ENCODE results near the gene ANO7. TPM values are rescaled to one million over a fixed set of nuclear protein-coding genes. Genes with fewer than 3 reads are reported as not detected.
"Not testable (repeated sequence)": the region's sequence is repeated elsewhere in the genome, so short reads cannot be mapped to it uniquely, and the experiment has no call there.

Gene ANO7
- total RNA-seq, 1 donor from 2014 or later = 6.5 TPM

DNA sequence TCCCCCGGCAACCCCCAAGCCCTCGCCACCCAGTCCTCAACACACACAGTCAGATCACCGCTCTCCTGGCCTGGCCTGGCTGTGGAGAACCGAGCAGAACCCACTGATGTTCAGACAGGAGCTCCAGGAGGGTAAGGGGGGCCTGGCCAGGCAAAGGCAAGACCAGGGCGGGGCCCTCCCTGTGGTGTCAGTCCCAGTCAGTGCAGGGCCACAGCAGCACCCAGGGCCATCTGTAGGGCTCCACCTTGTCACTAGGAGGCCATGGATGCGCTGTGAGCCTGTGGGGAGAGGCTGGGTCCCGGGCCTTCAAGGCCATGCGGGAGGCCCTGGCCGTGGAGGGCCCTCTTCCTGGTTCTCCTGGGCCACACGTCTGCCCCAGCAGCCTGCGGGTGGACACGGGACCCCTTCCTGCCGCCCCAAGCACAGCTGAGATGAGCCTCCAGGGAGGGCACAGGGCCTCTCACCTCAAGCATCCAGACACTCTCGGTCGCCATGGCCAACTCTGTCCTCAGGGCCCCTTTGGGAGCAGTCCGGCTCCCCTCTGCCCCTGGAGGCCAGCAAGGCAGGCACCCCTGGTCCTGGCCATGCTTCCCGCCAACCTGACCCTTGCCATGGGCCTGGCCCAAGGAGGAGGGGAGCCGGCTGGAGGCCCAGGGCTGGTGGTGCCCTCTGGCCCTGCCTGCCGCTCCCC is 2.0 kb downstream of the ANO7 start:
- DNase-seq (ENCODE audit: low spot score) = no peak

DNA sequence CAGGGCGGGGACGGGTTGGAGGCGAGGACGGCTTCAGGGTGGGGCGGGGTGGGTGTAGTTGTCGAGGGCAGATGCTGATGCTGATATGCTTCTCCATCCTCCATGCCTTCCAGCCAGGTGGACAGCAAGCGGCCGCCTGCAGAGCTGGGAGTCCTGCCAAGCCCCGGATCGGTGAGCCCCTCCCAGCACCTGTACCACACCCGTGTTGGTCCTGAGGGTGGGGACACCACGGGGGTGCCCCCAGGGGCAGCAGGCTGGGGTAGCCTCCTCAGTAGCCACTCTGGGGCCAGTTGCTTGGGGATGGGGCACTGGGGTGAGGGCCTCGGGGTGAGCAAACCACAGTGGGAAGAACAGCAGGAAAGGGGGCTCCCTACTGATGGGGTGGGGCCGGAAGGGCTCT is 2.6 kb downstream of the ANO7 start:
- no peak for DNase-seq (ENCODE audit: low spot score)

DNA sequence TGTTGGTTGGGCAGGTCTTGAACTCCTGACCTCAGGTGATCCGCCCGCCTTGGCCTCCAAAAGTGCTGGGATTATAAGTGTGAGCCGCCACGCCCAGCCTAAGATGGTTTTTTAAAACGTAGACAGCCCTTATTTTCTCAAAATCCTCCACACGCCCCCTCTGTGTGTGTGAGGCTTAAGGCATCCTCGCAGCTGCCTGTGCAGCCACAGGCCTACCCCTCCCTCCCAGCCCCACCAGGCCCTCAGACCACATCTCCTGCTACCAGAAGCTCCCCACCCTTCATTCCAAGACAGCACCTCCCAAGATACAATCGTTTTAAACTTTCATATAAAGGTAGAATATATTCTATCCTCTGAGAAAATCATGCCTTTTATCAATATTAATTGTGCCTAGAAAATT is 4.8 kb downstream of the ANO7 start:
- no peak for DNase-seq (ENCODE audit: low spot score)

DNA sequence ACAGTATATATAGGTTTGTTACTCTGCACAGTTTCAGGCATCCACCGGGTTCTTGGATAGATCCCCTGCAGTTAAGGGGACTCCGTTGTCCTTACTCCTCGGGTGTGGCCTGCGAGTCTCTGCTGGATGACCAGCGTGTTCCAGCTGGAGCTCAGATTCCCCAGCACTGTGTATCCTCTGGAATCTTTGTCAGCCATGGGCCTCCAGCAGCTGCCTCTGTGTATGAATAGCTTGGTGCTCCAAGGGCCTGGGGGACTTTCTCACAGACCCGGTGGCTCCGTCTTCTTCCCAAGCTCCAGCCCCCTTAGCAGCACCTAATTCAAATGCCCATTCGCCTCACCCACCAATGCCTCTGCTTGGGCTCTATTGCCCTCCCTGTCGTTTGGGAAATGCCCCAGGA is 6.3 kb downstream of the ANO7 start:
- DNase-seq (ENCODE audit: low spot score) = no peak

DNA sequence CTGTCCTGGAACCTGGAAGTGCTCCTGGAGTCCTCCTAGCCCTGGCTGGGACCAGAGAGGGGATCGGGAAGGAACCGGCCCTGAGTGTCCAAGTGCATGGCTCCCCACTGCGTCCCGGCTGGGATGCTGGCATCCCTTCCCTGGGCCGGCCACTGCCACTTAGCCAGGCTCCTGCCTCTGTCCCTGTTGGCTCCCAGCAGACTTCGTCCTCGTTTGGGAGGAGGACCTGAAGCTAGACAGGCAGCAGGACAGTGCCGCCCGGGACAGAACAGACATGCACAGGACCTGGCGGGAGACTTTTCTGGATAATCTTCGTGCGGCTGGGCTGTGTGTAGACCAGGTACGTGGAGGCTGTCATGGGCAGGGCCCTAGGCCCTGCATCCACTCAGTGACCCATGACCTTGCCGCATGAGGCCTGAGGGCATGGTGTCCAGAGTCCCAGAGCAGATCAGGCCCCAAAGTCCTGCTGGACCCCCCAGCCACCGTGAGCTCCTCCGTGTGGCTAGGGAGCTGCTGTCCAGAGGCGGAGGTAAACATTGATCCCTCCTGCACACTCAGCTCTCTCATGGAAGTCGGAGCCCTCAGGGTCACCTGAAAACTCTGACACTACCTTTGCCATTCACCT is 7.1 kb downstream of the ANO7 start:
- DNase-seq (ENCODE audit: low spot score) = no peak

DNA sequence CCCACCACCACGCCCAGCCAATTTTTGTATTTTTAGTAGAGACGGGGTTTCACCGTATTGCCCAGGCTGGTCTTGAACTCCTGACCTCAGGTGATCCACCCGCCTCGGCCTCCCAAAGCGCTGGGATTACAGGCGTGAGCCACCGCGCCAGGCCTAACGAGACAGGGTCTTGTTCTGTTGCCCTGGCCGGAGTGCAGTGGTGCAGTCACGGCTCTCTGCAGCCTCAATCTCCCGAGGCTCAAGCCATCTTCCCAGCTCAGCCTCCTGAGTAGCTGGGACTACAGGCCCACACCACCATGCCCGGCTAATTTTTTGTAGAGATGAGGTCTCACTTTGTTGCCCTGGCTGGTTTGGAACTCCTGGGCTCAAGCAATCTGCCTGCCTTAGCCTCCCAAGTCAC is 8.8 kb downstream of the ANO7 start:
- not testable (repeated sequence) for DNase-seq (ENCODE audit: low spot score)

DNA sequence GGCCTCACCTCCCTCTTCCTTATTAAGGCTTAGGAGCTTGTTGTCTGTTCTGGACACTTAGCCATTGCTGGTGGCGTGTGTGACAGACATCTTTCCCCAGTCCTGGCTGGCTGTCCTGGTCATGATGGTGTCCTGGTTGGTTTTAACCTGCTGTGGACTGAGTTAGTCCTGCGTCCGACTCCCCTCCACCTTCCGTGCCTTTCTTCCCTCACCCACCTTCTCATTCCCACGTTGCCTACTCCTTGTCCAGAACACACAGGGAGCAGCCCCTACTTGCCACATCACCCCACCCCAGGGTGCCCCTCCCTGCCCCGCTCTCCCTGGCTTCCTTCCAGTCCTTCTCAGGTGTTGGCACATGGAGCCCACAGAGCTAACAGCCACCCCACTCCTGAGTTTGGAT is 9.5 kb downstream of the ANO7 start:
- no peak for DNase-seq (ENCODE audit: low spot score)

DNA sequence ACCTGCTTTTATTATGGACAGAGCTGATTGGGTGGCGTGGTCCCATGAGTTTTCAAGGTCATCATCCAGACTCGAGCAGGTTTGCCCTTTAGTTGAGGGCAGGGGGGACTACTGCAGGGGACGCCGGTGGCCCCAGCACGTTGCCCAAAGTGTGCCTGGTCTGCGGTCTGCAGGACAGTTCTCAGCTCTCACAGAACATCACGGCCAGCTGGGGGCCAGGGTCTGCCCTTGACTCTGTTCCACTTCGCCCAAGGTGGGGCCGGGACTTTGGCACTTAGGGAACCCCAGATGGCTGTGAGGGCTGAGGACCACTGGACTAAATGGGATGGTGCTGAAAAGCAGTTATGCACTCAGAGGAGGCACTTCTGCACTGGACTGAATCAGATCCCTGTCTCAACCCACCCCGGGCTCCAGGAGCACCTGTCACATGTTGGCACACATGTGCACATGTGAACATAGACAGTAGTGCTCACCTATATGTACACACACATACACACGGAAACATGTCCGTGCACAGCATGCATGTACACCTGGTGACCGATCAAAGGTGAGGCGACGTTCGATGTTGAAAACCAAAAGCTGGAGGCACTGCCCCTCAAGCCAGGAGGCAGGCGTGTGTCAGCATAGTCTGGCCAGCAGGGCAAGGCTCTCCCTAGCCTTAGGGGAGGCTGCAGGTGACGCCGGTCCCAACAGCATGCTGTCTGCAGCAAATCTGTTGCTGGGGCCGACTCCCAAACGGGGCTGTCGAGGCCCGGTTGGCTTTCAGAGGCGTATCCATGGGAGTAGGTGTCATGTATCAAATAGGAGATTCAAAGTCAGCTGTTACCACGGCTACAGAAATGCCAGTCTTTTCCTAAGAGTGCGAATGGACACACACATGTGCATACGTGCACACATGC is 10.2 kb downstream of the ANO7 start:
- no peak for DNase-seq (ENCODE audit: low spot score)

DNA sequence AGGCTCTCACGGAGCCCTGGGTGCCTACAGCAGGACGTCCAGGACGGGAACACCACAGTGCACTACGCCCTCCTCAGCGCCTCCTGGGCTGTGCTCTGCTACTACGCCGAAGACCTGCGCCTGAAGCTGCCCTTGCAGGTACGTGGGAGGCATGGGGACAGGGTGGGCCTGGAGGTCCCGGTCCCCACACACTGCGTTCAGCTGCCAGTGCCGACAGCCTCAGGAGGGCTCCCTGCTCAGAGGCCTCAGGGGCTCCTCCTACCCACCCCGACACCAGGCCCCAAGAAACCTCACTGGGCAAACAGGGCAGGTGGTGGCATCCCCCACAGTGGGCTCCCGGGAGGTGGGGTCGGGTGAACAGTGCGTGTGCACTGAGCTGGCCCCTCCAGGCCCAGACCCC is 10.8 kb downstream of the ANO7 start:
- no peak for DNase-seq (ENCODE audit: low spot score)

DNA sequence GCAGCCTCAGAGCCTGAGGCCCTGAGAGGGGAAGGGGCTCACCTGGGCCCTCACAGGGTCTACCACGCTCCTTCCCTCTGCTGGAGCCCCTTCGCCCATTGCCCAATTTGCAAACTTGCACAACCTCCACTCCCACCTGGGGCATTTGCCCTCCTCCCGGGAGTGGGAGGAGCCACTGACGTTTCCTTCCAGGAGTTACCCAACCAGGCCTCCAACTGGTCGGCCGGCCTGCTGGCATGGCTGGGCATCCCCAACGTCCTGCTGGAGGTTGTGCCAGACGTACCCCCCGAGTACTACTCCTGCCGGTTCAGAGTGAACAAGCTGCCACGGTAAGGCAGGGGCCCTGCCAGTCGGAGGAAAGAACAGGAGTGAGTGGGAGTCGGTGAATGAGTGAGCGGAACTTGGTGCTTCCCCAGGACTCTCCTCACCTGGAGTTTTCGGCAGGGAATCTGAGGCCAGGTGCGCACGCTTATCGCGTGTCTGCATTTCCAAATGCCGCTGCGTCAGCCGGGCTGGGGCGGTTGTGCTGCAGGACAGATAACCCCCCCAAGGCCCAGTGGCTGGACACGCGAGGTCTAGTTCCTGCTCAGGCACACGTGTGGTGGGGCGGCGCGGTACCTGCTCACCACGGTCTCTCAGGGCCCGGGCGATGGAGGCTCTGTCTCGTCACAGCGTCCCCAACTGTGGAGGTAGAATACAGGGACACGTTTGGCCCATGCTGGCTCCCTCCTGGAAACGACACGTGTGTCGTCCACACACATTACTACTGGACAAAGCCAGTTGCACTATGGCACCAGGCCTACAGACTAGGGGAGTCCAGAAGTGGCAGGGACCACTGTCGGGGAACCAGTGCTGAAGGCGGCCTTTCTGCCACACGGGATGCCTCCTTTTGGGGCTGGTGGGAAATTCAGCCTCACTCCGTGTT is 11.7 kb downstream of the ANO7 start:
- DNase-seq (ENCODE audit: low spot score) = no peak

DNA sequence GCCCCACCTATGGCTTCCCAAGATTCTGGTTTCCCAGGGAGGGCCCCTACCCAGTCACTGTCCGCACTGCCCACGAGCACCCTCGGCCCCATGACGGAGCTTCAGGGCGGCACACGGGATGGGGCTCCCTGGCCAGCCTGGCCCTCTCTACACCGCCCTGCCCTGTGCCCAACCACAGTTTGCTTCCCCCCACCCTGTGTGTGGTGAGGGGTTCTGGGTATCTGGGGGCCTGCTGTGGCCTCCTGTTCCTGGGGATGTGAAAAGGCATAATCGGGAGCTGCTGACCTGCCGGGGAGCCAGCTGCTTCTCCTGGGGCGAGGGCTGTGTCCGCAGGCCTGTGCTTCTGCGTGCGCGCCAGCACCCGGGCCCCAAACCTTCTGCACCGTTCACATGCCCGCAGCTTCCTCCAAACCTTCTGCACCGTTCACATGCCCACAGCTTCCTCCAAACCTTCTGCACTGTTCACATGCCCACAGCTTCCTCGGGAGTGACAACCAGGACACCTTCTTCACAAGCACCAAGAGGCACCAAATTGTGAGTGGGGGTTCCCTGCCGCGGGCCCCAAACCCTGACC is 12.4 kb downstream of the ANO7 start:
- no peak for DNase-seq (ENCODE audit: low spot score)

DNA sequence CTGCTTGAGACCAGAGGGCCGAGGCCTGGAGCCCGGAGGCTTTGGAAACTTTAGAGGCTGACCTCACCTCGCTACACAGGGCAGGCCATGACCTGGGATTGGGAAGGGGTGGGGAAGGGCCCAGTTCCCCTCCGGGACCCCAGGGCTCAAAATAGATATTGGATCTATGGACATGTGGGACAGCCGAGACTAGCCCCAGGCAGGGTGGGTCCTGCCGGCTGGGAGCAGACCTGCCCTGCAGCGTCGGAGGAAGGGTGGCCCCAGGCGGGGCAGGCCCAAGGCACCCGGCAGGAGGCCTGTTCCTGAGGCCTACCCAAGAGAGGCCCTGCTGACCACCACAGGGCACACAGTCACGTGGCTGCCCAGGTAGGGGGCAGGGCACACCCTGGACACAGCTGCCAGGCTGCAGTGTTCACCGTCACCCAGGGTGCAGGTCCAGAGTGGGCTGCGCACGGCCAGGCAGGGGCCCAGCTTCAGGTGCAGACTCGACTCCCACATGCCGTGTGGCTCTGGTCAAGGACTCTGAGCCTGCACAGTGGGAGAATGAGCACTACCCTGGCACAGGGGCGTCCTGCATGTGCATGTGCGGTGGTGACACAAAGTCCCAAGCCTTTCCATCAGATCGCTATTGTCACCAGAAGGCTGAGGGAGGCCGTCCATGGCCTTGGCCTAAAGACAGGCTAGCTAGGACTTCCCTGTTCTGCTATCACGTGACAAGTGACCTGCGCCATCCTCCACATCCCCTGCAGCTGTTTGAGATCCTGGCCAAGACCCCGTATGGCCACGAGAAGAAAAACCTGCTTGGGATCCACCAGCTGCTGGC is 13.2 kb downstream of the ANO7 start:
- no peak for DNase-seq (ENCODE audit: low spot score)

DNA sequence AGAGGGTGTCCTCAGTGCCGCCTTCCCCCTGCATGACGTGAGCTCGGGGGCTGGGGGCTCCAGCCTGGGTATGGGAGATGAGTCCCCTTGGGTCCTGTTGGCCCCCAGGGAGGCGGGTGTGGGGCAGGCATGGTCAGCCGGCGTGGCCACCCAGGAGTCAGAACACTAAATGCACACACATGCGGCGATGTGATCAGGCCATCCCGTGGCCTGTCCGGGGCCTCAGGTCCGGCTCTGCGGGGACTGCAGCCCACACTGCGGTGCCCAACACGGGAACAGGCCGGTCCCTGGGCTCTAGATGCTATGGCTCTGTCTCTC is 13.8 kb downstream of the ANO7 start:
- DNase-seq (ENCODE audit: low spot score) = no peak

DNA sequence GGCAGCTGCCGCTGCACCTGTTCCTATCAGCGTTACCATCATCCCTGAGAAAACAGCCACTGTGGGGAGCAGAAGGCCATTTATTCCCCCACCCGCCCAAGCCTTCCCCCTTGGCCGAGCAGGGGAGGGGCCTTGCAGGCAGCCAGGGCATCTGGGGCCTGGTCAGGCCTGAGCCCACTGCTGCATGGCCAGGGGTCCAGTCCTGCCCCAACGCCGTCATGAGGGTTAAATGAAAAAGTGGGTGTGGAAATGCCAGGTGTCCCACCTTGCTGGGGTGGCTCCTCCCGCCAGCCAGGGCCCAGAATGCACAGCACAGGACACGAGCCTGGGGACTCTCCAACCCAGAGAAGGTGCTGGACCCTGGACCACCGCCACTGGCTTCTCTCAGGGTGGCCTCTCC is 14.2 kb downstream of the ANO7 start:
- no peak for DNase-seq (ENCODE audit: low spot score)

DNA sequence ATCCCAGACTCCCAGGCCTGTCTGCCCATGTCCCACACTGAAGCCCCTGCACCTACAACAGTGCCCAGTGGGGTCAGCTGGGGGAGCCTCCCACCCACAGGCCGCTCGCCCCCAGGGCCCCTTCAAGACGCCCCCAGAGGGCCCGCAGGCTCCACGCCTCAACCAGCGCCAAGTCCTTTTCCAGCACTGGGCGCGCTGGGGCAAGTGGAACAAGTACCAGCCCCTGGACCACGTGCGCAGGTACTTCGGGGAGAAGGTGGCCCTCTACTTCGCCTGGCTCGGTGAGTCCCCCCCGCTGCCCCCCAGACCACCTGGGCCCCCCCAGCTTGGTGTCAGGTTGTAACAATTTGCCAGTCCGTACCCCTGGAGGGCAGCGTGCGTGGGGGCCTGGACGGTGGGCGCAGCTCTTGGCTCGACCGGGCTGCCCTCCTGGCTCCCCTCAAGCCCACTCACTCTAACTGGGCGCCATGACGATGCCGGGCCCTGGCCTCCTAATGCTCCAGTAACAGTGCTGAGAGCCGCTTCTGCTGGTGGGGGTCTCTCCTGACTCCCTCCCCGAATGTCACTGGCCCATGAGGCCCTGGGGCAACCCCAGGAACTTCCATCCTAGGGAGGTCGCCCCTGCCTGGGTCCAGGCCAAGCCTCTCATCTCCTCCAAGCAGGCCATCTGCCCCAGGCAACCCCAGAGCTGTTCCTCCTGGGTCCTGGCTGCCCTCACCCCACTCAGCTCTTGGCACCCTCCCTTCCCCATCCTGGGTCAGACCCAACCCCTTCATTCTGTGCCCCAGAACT is 14.9 kb downstream of the ANO7 start:
- DNase-seq (ENCODE audit: low spot score) = no peak

DNA sequence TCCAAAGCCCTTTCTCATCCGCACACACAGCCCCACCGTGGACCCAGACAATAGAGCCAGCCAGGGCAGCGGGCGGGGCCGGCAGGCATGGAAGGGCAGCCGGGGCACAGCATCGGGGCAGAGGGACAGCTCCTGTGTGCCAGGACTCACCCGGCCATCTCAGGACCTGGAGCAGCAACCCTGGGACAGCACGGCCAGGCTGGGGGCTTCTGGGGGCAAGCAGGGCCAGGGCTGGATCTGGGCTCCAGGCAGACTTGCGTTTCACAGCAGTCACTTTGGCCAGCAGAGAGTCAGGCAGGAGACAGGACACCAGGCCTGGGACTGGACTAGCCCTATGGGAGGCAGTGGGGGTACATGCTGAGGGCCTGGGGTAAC is 15.5 kb downstream of the ANO7 start:
- DNase-seq (ENCODE audit: low spot score) = no peak

DNA sequence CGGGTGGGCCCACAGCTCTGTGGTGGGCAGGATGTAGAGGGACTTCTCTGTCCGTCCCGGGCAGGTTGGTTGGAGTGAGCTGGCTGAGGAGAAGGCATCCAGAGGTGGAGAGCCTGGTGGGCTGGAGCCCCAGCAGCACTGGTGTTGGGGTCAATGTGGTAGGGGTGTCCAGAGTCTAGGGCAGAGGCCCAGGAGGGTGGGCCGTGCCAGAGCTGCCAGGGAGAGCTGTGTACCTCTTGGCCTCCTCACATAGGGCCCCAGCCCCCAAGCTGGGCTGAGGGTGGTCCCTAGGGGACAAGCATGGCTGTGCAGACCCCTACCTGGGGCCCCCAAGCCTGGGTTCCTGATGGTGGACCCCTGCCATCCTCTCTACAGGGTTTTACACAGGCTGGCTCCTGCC is 16.0 kb downstream of the ANO7 start:
- DNase-seq (ENCODE audit: low spot score) = no peak

DNA sequence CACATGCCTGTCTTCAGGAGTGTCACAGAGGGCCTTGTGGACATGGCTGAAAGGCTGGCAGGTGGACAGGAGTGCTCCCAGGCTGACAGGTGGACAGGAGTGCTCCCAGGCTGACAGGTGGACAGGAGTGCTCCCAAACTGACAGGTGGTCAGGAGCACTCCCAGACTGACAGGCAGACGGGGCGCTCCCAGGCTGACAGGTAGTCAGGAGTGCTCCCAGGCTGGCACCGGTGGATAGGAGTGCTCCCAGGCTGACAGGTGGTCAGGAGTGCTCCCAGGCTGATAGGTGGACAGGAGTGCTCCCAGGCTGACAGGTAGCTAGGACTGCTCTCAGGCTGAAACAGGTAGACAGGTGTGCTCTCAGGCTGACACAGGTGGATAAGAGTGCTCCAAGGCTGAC is 16.6 kb downstream of the ANO7 start:
- DNase-seq (ENCODE audit: low spot score) = no peak

DNA sequence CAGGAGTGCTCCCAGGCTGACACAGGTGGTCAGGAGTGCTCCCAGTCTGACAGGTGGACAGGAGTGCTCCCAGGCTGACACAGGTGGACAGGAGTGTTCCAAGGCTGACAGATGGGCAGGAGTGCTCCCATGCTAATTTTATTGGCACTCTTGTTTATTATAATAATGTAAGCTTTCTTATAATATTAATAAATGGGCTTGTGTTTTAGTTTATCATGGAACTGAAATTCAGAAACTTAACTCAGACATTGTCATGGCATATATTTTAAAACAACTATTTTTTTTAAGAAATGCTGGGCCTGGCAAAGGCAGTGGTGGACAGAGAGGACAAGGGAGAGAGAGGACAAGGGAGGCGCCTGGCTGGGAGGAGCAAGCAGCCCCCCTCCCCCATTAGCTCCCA is 18.7 kb downstream of the ANO7 start:
- DNase-seq (ENCODE audit: low spot score) = no peak

DNA sequence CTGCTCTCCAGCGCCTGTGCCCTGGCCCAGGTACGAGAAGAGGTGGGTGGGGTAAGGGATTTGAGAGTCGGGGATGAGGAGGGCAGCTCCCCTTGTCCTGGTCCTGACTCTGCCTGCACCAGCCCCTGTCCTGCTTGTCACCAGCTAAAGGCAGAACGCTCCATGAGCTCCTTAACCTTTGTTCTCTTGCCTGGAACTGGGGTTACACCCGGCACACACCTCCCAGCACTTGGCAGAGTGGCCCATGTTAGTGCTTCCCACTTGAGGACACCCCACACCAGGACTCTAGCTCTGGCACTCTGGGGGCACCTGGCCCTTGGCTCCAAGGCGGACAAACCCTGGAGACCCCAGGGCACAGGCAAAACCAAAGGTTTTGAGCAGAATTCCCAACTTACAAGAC is 19.2 kb downstream of the ANO7 start:
- DNase-seq (ENCODE audit: low spot score) = no peak

Data from umbilical cord (tissue), 2 donors.